ENCODE measurements around the gene ZKSCAN7. TPM values are rescaled to one million over a fixed set of nuclear protein-coding genes. Genes with fewer than 3 reads are reported as not detected.
"Not testable (repeated sequence)": the region's sequence is repeated elsewhere in the genome, so short reads cannot be mapped to it uniquely, and the experiment has no call there.

ZKSCAN7 gene
- total and polyA plus RNA-seq, 2 of the 13 experiments (the other 11 are each of a cell fraction or from before 2014, with no cell fraction given) = 2.3 to 3.8 TPM

DNA sequence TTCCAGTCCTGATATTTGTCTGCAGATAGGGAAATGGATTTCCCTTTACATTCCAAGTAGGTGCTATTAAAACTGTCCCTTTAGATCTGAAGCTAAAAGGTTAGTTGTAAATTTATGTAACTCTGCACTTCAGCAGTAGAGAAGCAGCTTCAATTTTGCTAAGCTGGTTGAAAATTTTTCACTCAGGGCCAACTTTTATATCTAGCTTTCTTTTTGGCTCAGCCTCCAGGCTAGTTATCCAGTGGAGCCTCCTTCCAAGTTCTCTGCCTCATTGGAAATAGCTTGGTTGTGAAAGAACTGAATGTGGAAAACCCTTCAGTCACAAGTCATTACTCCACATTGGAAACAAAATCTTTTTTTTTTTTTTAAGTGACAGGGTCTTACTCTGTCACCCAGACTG, 21.6 kb downstream of the ZKSCAN7 start:
- no peak for FAIRE-seq

DNA sequence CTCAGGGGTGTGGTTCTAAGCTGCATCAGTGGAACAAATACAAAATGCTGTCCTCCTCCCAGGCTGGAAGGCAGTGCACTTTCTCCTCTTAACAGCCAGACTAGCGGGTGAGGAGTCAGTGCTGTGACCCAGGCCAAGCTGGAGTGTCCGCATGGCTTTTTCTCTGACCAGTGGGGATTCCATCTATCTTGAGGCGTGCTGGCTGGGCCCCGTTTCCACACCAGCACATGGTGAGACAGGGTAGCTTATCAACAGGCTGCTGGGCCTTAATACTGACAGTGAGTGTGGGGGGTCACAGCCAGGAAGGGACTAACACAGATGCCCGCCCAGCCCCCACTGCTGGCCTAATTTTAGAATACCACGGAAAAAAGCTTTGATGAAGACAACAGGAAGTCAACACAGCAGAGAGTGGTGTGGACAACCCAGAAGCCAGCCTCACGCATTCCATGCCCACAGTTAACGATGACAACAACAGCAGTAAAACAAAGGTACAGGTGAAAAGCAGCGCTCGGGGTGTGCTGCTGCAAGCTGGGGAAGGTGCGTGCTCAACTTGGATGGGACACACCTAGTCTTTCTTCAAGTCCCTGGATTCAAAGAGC, 22.5 kb downstream of the ZKSCAN7 start:
- H3K79me2 ChIP-seq (ENCODE audit: insufficient read depth, low read length); intact Hi-C loops (cut with micrococcal nuclease; ENCODE audit: unreplicated experiment); ATAC-seq; DNase-seq (ENCODE audit: low spot score); H3K4me3 ChIP-seq (replicated peaks in 1 of 3; ENCODE audit: insufficient read depth in 1 of 3, low read depth in 2 of 3, low read length in 3 of 3); H3K27ac ChIP-seq (ENCODE audit: extremely low read length, insufficient read depth, low read length); H3K4me2 ChIP-seq (ENCODE audit: low read depth, low read length); H2AFZ ChIP-seq (ENCODE audit: low read length); H4K20me1 ChIP-seq (ENCODE audit: insufficient read depth, low read length); CTCF ChIA-PET (ENCODE audit: low intra/inter-chr PET ratio, low total read pairs); H3K9me3 ChIP-seq (ENCODE audit: low read length); POLR2A ChIA-PET; in situ Hi-C loops (cut with HindIII; ENCODE audit: extremely low pct_ligation_motif_present, low pct_unique_long_range_greater_than_20kb); H3K4me1 ChIP-seq (ENCODE audit: insufficient read depth, low read length); H3K27me3 ChIP-seq (ENCODE audit: control insufficient read depth in 1 of 2, insufficient read depth in 2 of 2, low read length in 2 of 2); BruUV-seq (replicated peaks); H3K36me3 ChIP-seq (replicated peaks in 1 of 2; ENCODE audit: control insufficient read depth in 1 of 2, insufficient read depth in 2 of 2, low read length in 2 of 2); FAIRE-seq; H3K9ac ChIP-seq (ENCODE audit: insufficient read depth, low read depth, low read length): not testable (repeated sequence)
- WGBS (ENCODE audit: low lambda C conversion rate) = 72% methylated on average over 11 of the region's 11 CpGs

More for the DNA sequence above, 21.6 kb downstream of the ZKSCAN7 start:
- Histone ChIP-seq H3K4me2 (ENCODE audit: low read depth, low read length) (no peak overlapping the region), H3K9ac (ENCODE audit: insufficient read depth, low read depth, low read length) (no peak overlapping the region), H3K9me3 (ENCODE audit: low read length) (no peaks in the 10 kb centered on the region), H3K4me3 (replicated peaks in 1 of 3; ENCODE audit: insufficient read depth in 1 of 3, low read depth in 2 of 3, low read length in 3 of 3) (no peak overlapping the region), H3K79me2 (ENCODE audit: insufficient read depth, low read length) (no peaks in the 10 kb centered on the region), H3K27ac (ENCODE audit: extremely low read length, insufficient read depth, low read length) (no peak overlapping the region), H3K27me3 (ENCODE audit: control insufficient read depth in 1 of 2, insufficient read depth in 2 of 2, low read length in 2 of 2) (no peaks in the 10 kb centered on the region), H3K4me1 (ENCODE audit: insufficient read depth, low read length) (no peaks in the 10 kb centered on the region), H4K20me1 (ENCODE audit: insufficient read depth, low read length) (no peaks in the 10 kb centered on the region), H3K36me3 (replicated peaks in 1 of 2; ENCODE audit: control insufficient read depth in 1 of 2, insufficient read depth in 2 of 2, low read length in 2 of 2) (no peaks in the 10 kb centered on the region), H2AFZ (ENCODE audit: low read length) (no peak overlapping the region)
- CTCF ChIA-PET (ENCODE audit: low intra/inter-chr PET ratio, low total read pairs) = no interaction called here
- no TSS peak for BruUV-seq (replicated peaks)
- ATAC-seq (no peak), DNase-seq (ENCODE audit: low spot score) (no peak)
- in situ Hi-C loops (cut with HindIII; ENCODE audit: extremely low pct_ligation_motif_present, low pct_unique_long_range_greater_than_20kb) = no loop called here
- POLR2A ChIA-PET = no interaction called here
- TF ChIP-seq TCF12 (IDR thresholded peaks at IDR 0.05) (no peak), TCF12 (CRISPR knock-in tag; IDR thresholded peaks at IDR 0.05) (no peak), ZNF460 (CRISPR knock-in tag; IDR thresholded peaks at IDR 0.05; ENCODE audit: borderline replicate concordance) (no peak), KLF15 (CRISPR knock-in tag; IDR thresholded peaks at IDR 0.05; ENCODE audit: borderline replicate concordance) (no peak), CEBPB (IDR thresholded peaks at IDR 0.05; ENCODE audit: borderline replicate concordance, low read depth, low read length) (no peak), ZNF614 (CRISPR knock-in tag; IDR thresholded peaks at IDR 0.05; ENCODE audit: borderline replicate concordance) (no peak), TGIF2 (CRISPR knock-in tag; IDR thresholded peaks at IDR 0.05) (no peak), ZC3H13 (CRISPR knock-in tag; IDR thresholded peaks at IDR 0.05) (no peak), TBX2 (CRISPR knock-in tag; IDR thresholded peaks at IDR 0.05; ENCODE audit: borderline replicate concordance) (no peak), CREM (IDR thresholded peaks at IDR 0.05) (no peak), CREM (CRISPR knock-in tag; IDR thresholded peaks at IDR 0.05) (no peak), ZNF136 (CRISPR knock-in tag; IDR thresholded peaks at IDR 0.05; ENCODE audit: low read depth) (no peak), ZNF841 (CRISPR knock-in tag; IDR thresholded peaks at IDR 0.05; ENCODE audit: borderline replicate concordance) (no peak), HOXA7 (CRISPR knock-in tag; IDR thresholded peaks at IDR 0.05) (no peak), ZNF780A (CRISPR knock-in tag; IDR thresholded peaks at IDR 0.05) (no peak)
- TF ChIP-seq, protein P1, sequence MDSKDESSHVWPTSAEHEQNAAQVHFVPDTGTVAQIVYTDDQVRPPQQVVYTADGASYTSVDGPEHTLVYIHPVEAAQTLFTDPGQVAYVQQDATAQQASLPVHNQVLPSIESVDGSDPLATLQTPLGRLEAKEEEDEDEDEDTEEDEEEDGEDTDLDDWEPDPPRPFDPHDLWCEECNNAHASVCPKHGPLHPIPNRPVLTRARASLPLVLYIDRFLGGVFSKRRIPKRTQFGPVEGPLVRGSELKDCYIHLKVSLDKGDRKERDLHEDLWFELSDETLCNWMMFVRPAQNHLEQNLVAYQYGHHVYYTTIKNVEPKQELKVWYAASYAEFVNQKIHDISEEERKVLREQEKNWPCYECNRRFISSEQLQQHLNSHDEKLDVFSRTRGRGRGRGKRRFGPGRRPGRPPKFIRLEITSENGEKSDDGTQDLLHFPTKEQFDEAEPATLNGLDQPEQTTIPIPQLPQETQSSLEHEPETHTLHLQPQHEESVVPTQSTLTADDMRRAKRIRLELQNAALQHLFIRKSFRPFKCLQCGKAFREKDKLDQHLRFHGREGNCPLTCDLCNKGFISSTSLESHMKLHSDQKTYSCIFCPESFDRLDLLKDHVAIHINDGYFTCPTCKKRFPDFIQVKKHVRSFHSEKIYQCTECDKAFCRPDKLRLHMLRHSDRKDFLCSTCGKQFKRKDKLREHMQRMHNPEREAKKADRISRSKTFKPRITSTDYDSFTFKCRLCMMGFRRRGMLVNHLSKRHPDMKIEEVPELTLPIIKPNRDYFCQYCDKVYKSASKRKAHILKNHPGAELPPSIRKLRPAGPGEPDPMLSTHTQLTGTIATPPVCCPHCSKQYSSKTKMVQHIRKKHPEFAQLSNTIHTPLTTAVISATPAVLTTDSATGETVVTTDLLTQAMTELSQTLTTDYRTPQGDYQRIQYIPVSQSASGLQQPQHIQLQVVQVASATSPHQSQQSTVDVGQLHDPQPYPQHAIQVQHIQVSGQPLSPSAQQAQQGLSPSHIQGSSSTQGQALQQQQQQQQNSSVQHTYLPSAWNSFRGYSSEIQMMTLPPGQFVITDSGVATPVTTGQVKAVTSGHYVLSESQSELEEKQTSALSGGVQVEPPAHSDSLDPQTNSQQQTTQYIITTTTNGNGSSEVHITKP (CRISPR knock-in tag; IDR thresholded peaks at IDR 0.05; ENCODE audit: low read depth) = no peak
- TF ChIP-seq, protein P2, sequence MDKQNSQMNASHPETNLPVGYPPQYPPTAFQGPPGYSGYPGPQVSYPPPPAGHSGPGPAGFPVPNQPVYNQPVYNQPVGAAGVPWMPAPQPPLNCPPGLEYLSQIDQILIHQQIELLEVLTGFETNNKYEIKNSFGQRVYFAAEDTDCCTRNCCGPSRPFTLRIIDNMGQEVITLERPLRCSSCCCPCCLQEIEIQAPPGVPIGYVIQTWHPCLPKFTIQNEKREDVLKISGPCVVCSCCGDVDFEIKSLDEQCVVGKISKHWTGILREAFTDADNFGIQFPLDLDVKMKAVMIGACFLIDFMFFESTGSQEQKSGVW (CRISPR knock-in tag; IDR thresholded peaks at IDR 0.05; ENCODE audit: borderline replicate concordance) = no peak
- TF ChIP-seq, protein P3, sequence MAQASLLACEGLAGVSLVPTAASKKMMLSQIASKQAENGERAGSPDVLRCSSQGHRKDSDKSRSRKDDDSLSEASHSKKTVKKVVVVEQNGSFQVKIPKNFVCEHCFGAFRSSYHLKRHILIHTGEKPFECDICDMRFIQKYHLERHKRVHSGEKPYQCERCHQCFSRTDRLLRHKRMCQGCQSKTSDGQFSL (CRISPR knock-in tag; IDR thresholded peaks at IDR 0.05) = no peak
- intact Hi-C loops (cut with micrococcal nuclease; ENCODE audit: unreplicated experiment) = no loop called here
